Measurements from ENCODE around the gene ELANE.
"Not testable (repeated sequence)": the region's sequence is repeated elsewhere in the genome, so short reads cannot be mapped to it uniquely, and the experiment has no call there.

Gene ELANE

DNA sequence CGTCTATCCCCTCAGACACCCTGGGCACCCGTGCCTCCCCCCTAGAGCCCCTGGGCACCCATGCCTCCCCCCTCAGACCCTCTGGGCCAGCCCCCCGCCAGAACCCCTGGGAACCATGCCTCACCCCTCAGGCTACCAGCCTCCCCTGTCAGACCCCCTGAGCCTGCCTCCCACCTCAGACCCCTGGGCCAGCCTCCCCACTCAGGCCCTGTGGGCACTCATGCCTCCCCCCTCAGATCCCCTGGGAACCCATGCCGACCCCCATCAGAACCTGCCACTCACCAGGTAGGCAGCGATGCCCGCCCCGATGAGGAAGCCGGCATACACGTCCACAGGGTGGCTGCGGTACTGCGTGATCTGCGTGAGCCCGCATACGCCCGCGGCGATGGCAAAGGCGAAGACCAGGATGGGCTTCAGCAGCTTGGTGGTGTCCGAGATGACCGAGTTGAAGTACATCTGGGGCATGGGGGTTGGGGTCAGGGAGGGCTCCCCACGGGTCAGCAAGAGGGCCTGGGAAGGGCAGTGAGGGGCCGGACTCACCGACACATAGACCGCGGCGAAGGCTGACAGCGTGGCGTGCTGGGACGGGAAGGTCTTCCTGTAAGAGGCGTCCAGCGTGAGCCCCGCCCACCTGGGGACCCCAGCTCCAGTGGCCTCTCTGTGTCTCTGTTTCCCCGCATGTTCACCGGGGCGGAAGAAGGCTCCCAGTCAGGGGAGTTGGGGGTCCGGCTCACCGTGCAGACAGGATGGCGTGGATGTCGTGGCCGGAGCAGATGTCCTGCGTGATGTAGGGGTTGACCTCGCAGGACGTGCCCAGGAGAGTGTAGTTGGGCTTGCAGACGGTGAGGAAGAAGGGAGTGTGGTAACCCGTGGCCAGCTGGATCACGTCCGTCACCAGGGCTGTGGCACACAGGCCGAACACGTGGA, 37.7 kb upstream of the ELANE start:
- DNase-seq = no peak

DNA sequence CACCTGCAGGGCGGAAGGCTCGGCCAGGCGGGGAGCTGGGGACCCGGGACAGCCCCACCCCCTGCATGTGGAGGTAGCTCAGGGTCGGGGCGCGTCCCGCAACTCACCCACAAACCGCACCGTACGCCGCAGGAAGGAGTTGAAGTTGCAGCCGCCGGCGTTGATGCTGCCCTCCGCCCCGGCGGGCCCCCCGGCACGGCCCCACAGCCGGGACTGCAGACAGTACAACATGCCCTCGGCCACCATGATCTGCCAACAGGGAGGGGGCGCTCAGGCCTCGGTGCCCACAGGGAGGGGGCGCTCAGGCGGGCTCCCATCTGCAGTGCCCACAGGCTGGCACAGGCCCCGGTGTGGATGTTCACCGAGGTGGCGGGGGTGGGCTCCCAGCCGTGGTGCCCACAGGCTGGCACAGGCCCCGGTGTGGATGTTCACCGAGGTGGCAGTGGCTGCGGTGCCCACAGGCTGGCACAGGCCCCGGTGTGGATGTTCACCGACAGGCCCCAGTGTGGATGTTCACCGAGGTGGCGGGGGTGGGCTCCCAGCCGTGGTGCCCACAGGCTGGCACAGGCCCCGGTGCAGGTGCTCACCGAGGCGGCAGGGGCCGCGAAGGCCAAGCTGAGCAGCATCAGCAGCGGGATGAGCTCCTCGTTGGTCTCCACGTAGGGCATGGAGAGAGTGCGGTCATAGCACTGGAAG, 36.9 kb upstream of the ELANE start:
- no peak for DNase-seq

DNA sequence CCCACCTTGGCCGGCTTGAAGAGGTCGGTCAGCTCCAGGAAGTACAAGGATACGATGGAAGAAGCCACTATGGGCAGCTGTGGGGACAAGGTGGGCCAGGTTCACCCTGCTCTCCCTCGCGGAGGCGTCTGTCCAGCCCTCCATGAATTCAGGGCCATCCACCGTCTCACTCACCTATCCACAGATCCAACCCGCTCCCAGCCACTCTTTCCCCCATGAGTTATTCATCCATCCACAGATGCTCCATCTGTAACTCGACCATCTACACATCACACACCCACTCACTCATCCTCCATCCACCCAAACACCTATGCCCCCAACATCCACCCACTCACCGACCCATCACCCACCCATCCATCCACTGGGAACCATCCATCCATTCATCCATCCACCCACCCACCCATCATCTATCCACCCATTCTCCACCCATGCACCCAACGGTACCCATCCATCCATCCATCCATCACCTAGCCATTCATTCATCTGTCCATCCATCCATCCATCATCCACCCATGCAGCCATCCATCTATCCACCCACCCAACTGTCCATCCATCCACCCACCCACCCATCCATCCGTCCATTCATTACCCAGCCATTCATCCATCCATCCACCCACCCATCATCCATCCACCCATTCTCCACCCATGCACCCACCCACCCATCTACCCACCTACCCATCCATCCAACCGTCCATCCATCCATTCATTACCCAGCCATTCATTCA, 36.2 kb upstream of the ELANE start:
- DNase-seq = no peak

DNA sequence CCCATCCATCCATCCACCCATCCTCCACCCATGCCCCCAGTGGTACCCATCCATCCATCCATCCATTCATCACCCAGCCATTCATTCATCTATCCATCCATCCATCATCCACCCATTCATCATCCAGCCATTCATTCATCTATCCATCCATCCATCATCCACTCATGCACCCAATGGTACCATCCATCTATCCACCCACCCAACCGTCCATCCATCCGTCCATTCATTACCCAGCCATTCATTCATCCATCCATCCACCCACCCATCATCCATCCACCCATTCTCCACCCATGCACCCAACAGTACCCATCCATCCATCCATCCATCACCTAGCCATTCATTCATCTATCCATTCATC, 35.6 kb upstream of the ELANE start:
- no peak for DNase-seq

DNA sequence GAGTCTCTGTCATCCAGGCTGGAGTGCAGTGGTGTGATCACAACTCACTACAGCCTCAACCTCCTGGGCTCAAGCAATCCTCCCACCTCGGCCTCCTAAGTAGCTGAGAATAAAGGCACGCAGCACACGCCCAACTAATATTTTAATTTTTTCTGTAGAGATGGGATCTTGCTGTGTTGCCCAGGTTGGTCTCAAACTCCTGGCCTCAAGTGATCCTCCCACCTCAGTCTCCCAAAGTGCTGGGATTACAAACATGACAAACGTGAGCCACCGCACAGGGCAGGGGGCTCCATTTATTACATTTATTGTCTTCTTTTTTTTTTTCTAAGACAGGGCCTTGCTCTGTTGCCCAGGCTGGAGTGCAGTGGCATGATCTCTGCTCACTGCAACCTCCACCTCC, 31.9 kb upstream of the ELANE start:
- DNase-seq = not testable (repeated sequence)

DNA sequence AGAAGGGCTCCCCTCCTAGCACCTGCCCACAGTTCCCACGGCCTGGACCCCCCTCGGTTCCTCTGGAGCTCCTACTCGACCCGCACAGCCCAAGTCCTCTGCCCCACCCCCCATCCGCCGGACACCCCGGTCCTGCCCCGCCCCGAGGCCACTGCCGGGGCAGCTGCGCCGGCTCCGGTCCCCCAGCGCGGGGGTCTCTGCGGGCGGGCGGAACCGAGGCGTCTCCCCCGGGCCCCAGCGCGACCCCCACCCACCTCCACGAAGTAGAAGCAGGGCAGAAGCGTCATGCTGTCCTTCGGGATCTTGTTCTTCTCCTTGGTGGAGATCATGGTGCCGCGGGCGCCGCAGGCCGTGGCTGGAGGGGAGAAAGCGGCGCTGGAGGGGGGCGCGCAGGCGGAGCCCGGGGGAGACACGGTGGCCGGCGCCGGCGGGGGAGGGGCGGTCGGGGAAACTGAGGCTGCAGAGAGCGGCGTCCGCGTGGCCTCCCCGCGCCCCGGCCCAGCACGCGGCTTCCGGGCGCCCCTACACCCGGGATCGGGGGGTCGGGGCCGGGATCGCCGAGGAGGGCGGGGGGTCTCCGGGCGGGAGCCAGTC, 30.8 kb upstream of the ELANE start:
- peak; percentile 24 for DNase-seq

DNA sequence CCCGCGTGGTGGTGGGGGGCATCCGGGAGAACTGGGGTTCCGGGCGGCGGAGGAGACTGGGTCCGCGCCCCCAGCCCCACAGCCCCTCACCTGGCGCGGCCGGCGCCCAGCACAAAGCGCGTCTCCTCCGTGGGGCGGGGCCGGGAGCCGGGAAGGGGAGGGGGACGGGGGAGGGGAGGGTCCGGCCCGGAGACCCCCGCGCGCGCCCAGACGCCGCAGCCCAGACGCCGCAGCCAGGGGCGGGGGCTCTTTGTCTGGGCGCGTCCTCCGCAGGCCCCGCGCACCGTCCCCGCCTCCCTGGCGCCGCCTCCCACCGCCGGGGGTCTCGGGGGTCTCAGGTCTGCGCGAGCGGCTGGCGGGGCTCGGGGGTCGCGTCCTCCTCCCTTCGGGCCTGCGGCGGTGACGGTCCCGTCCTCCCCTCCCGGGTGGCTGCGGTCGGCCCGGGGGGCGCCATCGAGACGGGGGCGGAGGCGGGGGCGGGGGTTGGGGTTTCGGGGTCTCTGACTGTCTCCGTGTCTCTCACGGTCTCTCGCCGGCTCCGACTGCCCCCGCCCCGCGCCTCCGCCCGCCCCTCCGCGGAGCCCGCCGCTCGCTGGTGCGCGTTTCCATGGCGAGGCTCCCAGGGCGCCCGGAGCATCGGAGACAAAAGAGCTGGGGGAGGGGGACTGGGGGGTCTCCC, 30.1 kb upstream of the ELANE start, which contains the start of gene PLPPR3:
Gene PLPPR3, minus strand, starts transcription at position 131 of the 679 bp plus-strand sequence. CDS start 396 bp downstream, outside the sequence.
- DNase-seq = no peak

DNA sequence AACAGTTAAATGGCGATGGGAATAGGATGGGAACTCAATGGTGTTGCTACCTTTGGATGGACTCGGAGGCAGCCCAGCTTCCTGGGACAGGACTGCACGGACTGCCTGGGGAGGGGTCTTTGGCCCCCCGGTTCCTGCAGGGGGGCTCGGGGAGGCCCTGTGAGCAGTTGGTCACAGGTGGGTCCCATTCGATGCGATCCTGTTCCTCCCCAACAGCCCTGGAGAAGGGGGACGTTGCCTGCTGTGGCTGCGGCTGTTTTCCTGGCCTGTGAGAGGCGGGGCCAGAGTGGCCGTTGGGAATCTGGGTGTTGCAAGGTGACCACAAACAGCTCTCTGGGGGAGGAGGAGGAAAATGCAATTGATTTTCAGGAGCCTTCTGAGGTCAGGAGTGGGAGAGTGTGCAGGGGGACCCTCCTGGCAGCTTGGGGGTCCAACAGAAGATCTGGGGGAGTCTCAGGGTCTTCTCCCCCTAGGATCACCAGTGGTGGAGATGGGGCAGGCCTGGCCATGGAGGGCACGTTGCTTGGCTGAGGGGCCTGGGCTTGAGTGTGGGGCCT, 28.5 kb upstream of the ELANE start:
- peak; percentile 81 for DNase-seq

DNA sequence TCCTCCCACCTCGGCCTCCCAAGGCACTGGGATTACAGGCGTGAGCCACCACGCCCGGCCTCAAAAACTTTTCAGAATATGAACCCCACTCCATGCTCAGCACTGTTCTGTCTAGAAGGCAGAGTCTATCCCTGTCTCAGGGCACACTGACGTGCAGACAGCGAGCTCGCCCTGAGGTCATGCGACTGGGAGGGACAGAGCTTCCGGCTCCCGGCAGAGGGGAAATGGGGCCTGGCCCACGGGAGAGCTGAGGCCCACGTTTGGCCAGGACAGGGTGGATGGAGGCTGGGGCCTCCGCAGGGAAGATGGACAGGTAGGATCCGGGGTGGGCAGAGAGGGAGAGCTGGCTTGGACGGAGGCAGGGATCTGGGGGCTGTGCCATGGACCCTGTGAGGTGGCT, 27.2 kb upstream of the ELANE start:
- no peak for DNase-seq

DNA sequence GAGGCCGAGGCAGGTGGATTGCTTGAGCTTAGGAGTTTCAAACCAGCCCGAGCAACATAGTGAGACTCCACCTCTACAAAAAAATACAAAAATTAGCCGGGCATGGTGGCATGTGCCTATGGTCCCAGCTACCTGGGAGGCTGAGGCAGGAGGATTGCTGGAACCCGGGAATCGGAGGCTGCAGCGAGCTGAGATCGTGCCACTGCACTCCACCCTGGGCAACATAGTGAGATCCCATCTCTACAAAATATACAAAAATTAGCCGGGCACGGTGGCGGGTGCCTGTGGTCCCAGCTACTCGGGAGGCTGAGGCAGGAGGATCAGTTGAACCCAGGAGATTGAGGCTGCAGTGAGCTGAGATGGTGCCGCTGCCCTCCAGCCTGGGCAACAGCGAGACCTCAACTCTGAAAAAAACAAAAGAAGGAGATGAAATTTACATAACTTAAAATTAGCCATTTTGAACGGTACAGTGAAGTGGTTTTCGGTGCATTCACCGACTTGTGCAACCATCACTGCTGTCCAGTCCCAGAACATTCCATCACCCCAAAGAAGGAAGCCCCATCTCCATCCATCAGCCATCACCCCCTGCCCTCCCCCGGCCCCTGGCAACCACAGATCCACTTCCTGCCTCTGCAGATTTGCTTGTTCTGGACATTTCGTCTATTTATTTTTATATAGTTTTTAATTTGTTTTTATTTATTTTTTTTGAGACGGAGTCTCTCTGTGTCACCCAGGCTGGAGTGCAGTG, 26.0 kb upstream of the ELANE start:
- no peak for DNase-seq

DNA sequence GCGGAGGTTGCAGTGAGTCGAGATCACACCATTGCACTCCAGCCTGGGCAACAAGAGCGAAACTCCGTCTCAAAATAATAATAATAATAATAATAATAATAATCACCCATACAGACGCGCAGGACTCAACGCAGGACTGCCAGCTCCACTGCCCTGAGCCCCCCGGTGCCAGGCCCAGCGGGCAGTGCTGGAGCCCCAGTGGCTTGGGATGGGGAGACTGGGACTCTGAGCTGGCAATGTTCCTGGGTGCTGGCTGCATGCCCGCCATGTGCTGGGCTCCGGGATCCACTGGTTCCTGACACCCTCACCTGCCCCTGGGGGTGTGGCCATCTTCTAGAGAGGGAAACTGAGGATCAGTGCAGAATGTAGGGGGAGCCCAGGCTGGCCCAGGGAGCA, 24.8 kb upstream of the ELANE start:
- DNase-seq = no peak

DNA sequence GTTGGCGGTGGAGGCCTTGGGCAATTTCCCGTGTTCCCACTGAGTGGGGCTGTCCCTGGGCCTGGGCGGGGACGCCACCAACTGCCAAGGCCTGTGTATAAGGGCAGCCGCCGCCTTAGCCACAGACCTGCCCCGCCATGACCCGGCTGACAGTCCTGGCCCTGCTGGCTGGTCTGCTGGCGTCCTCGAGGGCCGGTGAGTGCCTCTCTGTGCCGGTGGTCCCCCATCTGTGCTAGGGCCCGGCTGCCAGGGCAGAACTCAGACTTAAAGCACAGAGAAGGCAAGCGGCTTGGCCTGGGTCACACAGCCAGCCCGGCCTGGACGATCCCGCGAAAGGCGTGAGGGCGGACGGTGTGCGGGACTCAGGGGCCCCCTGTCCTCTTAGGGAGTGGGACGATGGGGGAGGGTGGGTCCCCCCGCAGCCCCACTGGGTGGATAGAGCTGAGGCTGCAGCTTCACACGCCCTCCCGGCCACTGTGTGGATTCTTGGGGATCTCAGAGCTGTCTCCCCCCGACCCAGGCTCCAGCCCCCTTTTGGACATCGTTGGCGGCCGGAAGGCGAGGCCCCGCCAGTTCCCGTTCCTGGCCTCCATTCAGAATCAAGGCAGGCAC, 24.3 kb upstream of the ELANE start, which contains the start of gene AZU1:
Gene AZU1, plus strand, starts transcription at position 128 of the 612 bp plus-strand sequence. Its CDS starts 10 bp downstream, at position 138.
- DNase-seq = no peak

DNA sequence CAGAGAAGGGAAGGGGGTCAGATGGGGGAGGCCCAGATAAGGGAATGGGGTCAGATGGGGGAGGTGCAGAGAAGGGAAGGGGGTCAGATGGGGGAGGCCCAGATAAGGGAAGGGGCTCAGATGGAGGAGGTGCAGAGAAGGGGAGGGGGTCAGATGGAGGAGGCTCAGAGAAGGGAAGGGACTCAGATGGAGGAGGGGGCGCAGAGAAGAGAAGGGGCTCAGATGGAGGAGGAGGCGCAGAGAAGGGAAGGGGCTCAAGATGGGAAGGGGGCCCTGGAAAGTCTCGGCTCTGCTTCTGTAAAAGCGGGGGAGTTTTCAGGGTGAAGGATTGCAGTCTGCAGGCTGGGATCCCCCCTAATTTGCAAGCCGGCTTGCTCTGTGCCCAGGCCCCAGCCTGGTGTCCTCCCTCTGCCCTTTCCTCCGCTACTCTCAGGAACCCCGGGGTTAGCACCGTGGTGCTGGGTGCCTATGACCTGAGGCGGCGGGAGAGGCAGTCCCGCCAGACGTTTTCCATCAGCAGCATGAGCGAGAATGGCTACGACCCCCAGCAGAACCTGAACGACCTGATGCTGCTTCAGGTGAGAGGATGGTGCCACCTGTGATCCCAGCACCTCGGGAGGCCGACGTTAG, 22.9 kb upstream of the ELANE start:
- no peak for DNase-seq

DNA sequence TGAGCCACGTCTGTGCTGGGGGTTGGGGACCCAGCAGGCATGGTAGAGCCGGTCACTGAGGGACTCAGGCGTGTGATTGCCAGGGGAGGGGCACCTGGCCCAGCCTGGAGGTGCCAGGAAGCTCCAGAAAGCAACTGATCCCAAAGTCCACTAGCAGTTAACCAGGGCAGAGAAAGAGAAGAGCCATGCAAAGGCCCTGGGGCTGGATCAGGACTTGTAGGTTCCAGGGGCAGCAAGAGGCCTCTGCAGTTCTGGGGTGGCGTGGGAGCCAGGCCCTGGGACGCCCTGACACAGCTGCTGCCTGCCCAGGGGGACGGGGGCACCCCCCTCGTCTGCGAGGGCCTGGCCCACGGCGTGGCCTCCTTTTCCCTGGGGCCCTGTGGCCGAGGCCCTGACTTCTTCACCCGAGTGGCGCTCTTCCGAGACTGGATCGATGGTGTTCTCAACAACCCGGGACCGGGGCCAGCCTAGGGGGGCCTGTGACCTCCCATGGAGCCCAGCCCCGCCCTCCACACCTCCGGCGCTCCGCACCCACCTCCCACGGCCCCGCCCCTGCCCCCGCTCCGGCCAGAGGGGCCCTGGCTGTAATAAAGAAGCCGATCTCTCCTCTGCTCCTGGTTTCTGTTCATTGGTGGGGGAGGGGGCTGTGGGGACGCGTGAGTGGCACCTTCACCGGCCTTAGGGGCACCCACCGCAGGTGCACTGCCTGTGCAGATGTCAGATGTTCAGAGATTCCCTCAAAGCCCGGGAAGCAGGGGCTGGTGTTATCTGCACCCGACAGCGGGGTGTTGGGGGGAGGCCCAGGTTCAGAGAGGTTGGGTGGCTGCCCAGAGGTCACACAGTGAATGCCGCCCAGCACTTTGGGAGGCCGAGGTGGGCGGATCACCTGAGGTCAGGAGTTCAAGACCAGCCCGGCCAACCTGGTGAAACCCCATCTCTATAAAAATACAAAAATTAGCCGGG, 20.4 kb upstream of the ELANE start:
- no peak for DNase-seq

DNA sequence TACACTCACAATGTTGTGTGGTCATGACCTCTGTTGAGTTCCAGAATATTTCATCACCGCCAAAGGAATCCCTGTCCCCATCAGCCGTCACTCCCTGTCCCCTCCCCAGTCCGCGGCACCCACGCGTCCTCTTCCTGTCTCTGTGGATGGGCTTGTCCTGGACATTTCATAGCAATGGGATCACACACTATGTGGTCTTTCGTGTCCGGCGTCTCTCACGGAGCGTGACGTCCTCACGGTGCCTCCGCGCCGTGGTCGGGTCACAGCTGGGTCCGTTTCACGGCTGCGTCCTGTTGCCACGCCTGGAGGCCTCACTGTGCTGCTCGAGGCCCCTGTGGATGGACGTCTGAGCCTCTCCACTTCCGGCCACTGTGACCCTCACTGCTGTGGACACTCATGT, 17.9 kb upstream of the ELANE start:
- DNase-seq = no peak

DNA sequence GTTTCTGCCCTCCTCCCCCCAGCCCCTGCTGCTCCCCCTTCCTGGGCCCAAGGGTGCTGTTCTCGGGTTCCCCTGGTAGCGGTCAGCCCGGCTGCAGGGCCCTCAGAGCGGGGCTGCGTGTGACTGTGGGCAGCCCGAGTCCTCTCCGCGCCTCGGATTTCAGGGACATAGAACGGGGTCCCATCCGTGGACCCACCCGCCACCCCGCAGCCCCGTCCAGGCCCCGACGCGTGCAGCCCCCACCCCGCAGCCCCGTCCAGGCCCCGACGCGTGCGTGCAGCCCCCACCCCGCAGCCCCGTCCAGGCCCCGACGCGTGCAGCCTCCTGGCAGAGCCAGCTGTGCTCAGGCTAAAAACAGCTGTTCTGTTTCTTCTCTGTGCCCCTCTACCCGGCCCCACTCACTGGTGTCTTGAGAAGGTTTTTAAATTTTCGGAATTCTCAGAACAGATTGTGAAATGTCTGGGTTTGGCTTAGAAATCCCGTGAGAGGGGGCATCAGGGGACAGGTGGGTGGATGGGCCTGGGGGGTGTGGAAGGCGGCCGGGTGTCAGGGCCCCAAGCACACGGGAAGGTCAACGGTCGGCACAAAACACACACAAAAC, 16.8 kb upstream of the ELANE start:
- DNase-seq = no peak

DNA sequence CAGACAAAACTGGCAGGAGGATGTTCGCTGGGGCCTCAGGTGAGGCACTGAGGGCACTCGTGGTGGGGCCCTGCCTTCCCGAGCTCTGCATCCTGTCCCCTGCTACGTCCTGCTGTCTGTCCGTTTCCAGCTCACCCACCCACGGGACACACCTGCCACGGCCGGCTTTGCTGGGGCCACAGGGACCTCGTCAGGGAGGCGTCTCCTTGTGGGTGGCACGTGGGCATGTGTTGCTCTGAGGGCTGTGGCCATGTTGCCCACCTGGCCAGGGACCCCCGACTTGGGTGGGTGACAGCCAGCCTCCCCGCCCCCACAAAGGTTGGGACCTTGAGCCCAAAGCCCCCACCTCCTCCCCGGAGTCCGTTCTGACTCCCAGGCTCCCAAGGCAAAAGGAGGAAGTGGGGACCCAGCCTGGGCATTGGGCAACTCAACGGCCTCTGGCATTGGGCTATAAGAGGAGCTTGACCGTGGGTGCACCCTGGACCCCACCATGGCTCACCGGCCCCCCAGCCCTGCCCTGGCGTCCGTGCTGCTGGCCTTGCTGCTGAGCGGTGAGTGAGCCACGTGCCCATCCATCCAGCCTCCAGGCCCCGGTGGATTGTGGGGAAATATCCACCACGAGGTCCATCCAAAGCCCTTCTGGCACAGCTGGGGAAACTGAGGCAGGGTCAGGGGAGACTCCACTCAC, 11.4 kb upstream of the ELANE start, which contains the start of gene PRTN3:
Gene PRTN3, plus strand, starts transcription at position 481 of the 688 bp plus-strand sequence. Its CDS starts 10 bp downstream, at position 491.
- no peak for DNase-seq

DNA sequence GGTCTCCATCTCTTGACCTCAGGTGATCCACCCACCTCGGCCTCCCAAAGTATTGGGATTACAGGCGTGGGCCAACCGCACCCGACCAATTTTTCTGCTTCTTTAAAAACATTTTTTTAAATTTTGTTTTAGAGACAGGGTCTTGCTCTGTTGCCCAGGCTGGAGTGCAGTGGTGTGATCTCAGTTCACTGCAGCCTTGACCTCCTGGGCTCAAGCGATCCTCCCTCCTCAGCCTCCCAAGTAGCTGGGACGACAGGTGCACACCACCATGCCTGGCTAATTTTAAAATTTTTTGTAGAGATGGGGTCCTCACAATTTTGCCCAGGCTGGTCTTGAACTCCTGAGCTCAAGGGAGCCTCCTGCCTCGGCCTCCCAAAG, 9.3 kb upstream of the ELANE start:
- DNase-seq = not testable (repeated sequence)

Measured in OCI-M1 (cell line).